Mesendoderm (in vitro differentiated cells): ENCODE results near the gene TMEM130.

Experiments
- DNase-seq: peaks from one replicate; pipeline ENCODE4 v3.0.0; 2013
- H2AK5ac ChIP-seq: 2 replicates; pipeline ENCODE4 v1.6.1; 2013; ENCODE audit warnings: low read length, inconsistent platforms
- H2BK120ac ChIP-seq: 2 replicates; pipeline ENCODE4 v1.6.1; 2013; ENCODE audit warnings: low read depth, mild to moderate bottlenecking, low read length, moderate library complexity, mixed read lengths
- H2BK15ac ChIP-seq: replicated peaks from 2 replicates; pipeline ENCODE4 v1.6.1; 2013; ENCODE audit warnings: low read depth, mild to moderate bottlenecking, moderate library complexity
- H2BK5ac ChIP-seq: 2 replicates; pipeline ENCODE4 v1.6.1; 2013; ENCODE audit warnings: low read length, inconsistent platforms
- H3K18ac ChIP-seq: 2 replicates; pipeline ENCODE4 v1.6.1; 2013; ENCODE audit warnings: mild to moderate bottlenecking, low read length, mixed read lengths
- H3K23ac ChIP-seq: one replicate; pipeline ENCODE4 v1.6.1; 2013; ENCODE audit warnings: low read length
- H3K27ac ChIP-seq: 2 replicates; pipeline ENCODE4 v1.5.1; 2013; ENCODE audit warnings: low read depth, mild to moderate bottlenecking, inconsistent platforms, low read length, moderate library complexity
- H3K27me3 ChIP-seq: 2 replicates; pipeline ENCODE4 v1.6.1; 2013; ENCODE audit warnings: low read length, control low read depth, mild to moderate bottlenecking, inconsistent platforms; ENCODE audit not compliant: insufficient read depth, poor library complexity
- H3K36me3 ChIP-seq: 2 replicates; pipeline ENCODE4 v1.6.1; 2013; ENCODE audit warnings: low read length, inconsistent platforms; ENCODE audit not compliant: control insufficient read depth, insufficient read depth
- H3K4ac ChIP-seq: one replicate; pipeline ENCODE4 v1.6.1; 2013; ENCODE audit warnings: low read depth, mild to moderate bottlenecking, low read length, moderate library complexity
- H3K4me1 ChIP-seq: 2 replicates; pipeline ENCODE4 v1.6.1; 2013; ENCODE audit warnings: low read depth, low read length, inconsistent platforms; ENCODE audit not compliant: control insufficient read depth
- H3K4me2 ChIP-seq: 2 replicates; pipeline ENCODE4 v1.6.1; 2013; ENCODE audit warnings: low read length
- H3K4me3 ChIP-seq: 2 replicates; pipeline ENCODE4 v1.5.1; 2013; ENCODE audit warnings: mild to moderate bottlenecking, low read length
- H3K56ac ChIP-seq: one replicate; pipeline ENCODE4 v1.6.1; 2013; ENCODE audit warnings: low read length
- H3K79me1 ChIP-seq: 2 replicates; pipeline ENCODE4 v1.6.1; 2013; ENCODE audit warnings: low read length, inconsistent platforms
- H3K79me2 ChIP-seq: 2 replicates; pipeline ENCODE4 v1.6.1; 2013; ENCODE audit warnings: mild to moderate bottlenecking, low read length; ENCODE audit not compliant: control insufficient read depth, insufficient read depth
- H3K9ac ChIP-seq: 2 replicates; pipeline ENCODE4 v1.6.1; 2013; ENCODE audit warnings: low read length, inconsistent platforms
- H4K5ac ChIP-seq: one replicate; pipeline ENCODE4 v1.6.1; 2013; ENCODE audit warnings: low read length
- H4K8ac ChIP-seq: one replicate; pipeline ENCODE4 v1.6.1; 2013; ENCODE audit warnings: low read depth, mild to moderate bottlenecking, control low read depth, low read length, moderate library complexity
- WGBS: extraction: QIAGEN DNeasy Blood & Tissue Kit; methylation state at CpG from one replicate; pipeline ENCODE4 v1.1.7; 2013; ENCODE audit warnings: low lambda C conversion rate, missing lambda C conversion rate; ENCODE audit not compliant: insufficient coverage; ENCODE audit errors: extremely low coverage; 5-methylcytosine and 5-hydroxymethylcytosine counted together

Gene TMEM130

GRCh38 chr7:98810153-98810802, 59.5 kb downstream of the TMEM130 start:
- Histone ChIP-seq H2AK5ac (no peak overlapping the region), H2BK120ac (no peak overlapping the region), H3K18ac (no peak overlapping the region), H3K9ac (no peak overlapping the region), H2BK15ac (no peak overlapping the region), H4K8ac (no peak overlapping the region), H3K4ac (no peak overlapping the region), H3K56ac (no peak overlapping the region), H2BK5ac (no peak overlapping the region), H3K27me3 (no peaks in the 10 kb centered on the region), H3K4me3 (no peak overlapping the region), H3K4me2 (no peak overlapping the region), H3K27ac (no peak overlapping the region), H3K4me1 (no peaks in the 10 kb centered on the region), H3K36me3 (no peaks in the 10 kb centered on the region), H3K23ac (no peak overlapping the region), H4K5ac (no peak overlapping the region), H3K79me2 (no peaks in the 10 kb centered on the region), H3K79me1 (no peaks in the 10 kb centered on the region)
- no CpG with 5 or more reads among the region's 9 CpGs for WGBS
- no peak for DNase-seq

GRCh38 chr7:98808751-98809460, 60.9 kb downstream of the TMEM130 start:
- no peak overlapping the region for H3K9ac ChIP-seq
- no peak overlapping the region for H3K23ac ChIP-seq
- H3K4me3 ChIP-seq, result no peak overlapping the region
- no peak overlapping the region for H3K4me2 ChIP-seq
- H3K36me3 ChIP-seq, result no peaks in the 10 kb centered on the region
- H2BK15ac ChIP-seq, result no peak overlapping the region
- no peak overlapping the region for H2BK5ac ChIP-seq
- no peak for DNase-seq
- no peak overlapping the region for H2BK120ac ChIP-seq
- no peaks in the 10 kb centered on the region for H3K79me2 ChIP-seq
- H3K27ac ChIP-seq, result no peak overlapping the region
- H4K8ac ChIP-seq, result no peak overlapping the region
- H2AK5ac ChIP-seq, result no peak overlapping the region
- H3K27me3 ChIP-seq, result no peaks in the 10 kb centered on the region
- no peak overlapping the region for H4K5ac ChIP-seq
- no CpG with 5 or more reads among the region's 7 CpGs for WGBS
- no peak overlapping the region for H3K56ac ChIP-seq
- H3K18ac ChIP-seq, result no peak overlapping the region
- H3K4me1 ChIP-seq, result no peaks in the 10 kb centered on the region
- no peak overlapping the region for H3K4ac ChIP-seq
- H3K79me1 ChIP-seq, result no peaks in the 10 kb centered on the region

- Histone ChIP-seq H3K27ac (no peak overlapping the region), H3K9ac (no peak overlapping the region), H3K4me3 (no peak overlapping the region), H3K23ac (no peak overlapping the region), H2BK15ac (no peak overlapping the region), H3K4me1 (no peaks in the 10 kb centered on the region), H4K5ac (no peak overlapping the region), H3K79me1 (no peaks in the 10 kb centered on the region), H3K4ac (no peak overlapping the region), H2BK5ac (no peak overlapping the region), H4K8ac (no peak overlapping the region), H2AK5ac (no peak overlapping the region), H3K36me3 (no peaks in the 10 kb centered on the region), H2BK120ac (no peak overlapping the region), H3K56ac (no peak overlapping the region), H3K27me3 (no peaks in the 10 kb centered on the region), H3K4me2 (no peak overlapping the region), H3K18ac (no peak overlapping the region), H3K79me2 (no peaks in the 10 kb centered on the region)
- DNase-seq, result no peak
- no CpG with 5 or more reads among the region's 11 CpGs for WGBS
These were observed 62.5 kb downstream of the TMEM130 start for GRCh38 chr7:98807068-98808048.

- no peak overlapping the region for H3K27ac ChIP-seq
- H2BK5ac ChIP-seq, result no peak overlapping the region
- no peak overlapping the region for H2AK5ac ChIP-seq
- WGBS, result no CpG with 5 or more reads among the region's 3 CpGs
- H3K4me3 ChIP-seq, result no peak overlapping the region
- no peak overlapping the region for H2BK120ac ChIP-seq
- no peak overlapping the region for H3K9ac ChIP-seq
- no peaks in the 10 kb centered on the region for H3K79me1 ChIP-seq
- H3K4me2 ChIP-seq, result no peak overlapping the region
- H4K5ac ChIP-seq, result no peak overlapping the region
- H2BK15ac ChIP-seq, result no peak overlapping the region
- no peak overlapping the region for H3K18ac ChIP-seq
- no peak for DNase-seq
- no peak overlapping the region for H3K56ac ChIP-seq
- H3K27me3 ChIP-seq, result no peaks in the 10 kb centered on the region
- H3K79me2 ChIP-seq, result no peaks in the 10 kb centered on the region
- no peak overlapping the region for H3K4ac ChIP-seq
- H3K4me1 ChIP-seq, result no peaks in the 10 kb centered on the region
- H4K8ac ChIP-seq, result no peak overlapping the region
- no peak overlapping the region for H3K23ac ChIP-seq
- no peaks in the 10 kb centered on the region for H3K36me3 ChIP-seq
These were observed 63.6 kb downstream of the TMEM130 start for GRCh38 chr7:98805956-98806838.

GRCh38 chr7:98802781-98803110, 67.1 kb downstream of the TMEM130 start:
- Histone ChIP-seq H4K8ac (no peak overlapping the region), H2BK15ac (no peak overlapping the region), H3K56ac (no peak overlapping the region), H3K79me1 (no peaks in the 10 kb centered on the region), H4K5ac (no peak overlapping the region), H2BK5ac (no peak overlapping the region), H3K4me1 (no peaks in the 10 kb centered on the region), H3K27ac (no peak overlapping the region), H3K27me3 (no peaks in the 10 kb centered on the region), H3K4me2 (no peak overlapping the region), H2BK120ac (no peak overlapping the region), H3K4me3 (no peak overlapping the region), H3K36me3 (no peaks in the 10 kb centered on the region), H3K79me2 (no peaks in the 10 kb centered on the region), H3K4ac (no peak overlapping the region), H2AK5ac (no peak overlapping the region), H3K23ac (no peak overlapping the region), H3K9ac (no peak overlapping the region), H3K18ac (no peak overlapping the region)
- DNase-seq, result no peak
- no CpG with 5 or more reads among the region's 2 CpGs for WGBS
